Left hindlimb (tissue), 1 donor: ENCODE measurements around the gene ARHGAP15.

Experiments used
- DNase-seq: peaks from one replicate; pipeline ENCODE4 v3.0.0-alpha.2; 2018

ARHGAP15 gene

DNA sequence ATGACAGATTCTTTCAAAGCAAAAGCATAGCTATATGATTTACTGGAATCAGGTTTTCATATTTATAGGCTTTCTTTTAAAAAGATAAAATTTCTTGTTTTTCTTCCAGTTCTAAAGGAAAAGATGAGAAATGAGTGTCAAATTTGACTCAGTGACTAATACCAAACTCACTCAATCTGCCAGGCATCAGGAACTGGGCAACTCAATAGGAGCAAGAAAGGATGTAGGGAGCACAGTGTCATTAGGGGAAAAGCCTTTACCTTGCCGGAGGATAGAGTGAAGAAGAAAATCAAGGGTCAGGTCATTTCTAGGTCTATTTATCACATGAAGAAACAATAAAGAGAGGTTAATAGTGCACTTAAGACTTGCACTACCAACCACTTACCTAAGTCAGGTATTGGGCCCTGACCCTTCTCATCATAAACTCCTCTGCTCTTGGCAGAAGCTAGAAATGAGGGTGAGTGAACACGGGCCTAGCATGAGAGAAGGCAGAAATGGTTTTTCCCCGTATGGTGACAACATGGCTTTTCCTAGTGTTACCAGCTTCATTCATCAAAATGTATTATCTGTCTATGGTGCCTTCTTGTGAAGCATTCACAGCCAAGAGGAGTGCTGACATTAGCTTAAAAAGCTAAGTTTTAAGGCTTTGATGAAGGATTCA, 151.0 kb downstream of the ARHGAP15 start:
- DNase-seq, result no peak

DNA sequence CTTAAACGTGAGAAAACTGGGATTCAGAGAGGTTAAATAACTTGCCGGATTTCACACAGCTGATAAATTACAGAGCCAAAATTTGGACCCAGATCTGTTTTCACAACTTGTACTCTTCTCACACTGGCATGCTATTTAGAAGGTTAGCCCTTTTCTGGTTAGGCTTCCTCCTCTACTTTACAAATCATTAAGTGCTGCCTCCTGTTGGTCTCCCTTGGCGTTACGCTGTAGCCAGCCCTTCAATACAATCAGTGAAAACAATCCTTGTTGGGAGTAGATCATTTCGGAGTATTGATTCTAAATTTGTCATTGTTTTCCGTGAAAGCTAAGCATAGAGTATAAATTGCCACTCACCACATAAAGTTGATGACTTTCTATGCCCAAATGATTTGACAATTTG, 153.5 kb downstream of the ARHGAP15 start:
- DNase-seq, result no peak

DNA sequence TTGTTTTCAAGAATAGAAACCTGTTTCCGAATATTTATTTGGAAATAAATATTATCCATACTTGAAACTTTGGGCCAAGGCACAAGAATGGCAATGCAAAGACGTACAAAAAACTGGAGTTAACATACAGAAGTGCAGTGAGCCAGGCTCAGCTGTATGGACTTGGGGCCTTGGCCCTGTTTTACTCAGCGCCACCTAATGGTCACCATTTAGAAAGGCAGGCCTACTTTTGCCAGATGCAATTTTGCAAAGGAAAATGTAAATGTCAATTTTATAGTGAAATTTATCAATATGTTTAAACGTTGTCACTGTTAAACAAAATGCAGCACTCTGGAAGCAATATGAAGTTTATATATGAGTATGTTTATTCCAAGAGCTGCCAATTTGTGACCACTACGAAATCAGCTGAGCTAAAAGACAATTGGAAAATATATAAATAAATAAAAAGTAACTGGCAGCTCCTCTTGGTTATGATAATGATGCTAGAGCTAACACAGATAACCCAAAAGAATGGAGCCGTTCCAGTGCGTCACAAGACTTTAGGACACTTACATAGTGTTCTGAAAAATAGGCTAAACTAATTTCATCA, 155.0 kb downstream of the ARHGAP15 start:
- DNase-seq, result no peak

DNA sequence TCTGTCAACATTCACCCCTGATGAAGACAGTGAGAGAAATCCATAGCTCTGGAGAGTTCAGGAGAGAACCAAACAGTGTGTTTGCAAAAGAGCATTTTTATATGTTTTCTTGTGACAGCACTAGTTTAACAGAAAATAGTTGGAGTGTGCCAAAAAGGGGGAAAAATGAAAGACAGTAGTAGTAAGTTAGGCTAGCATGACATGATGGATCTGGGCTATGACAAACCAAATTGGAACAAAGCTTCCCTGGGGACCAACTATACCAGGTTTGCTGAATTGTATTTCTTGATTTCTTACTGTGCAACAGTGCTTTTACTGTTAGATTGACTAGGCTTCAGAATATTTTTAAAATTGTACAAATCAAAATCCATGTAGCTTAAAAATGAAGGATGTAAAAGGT, 159.8 kb downstream of the ARHGAP15 start:
- DNase-seq, result no peak

DNA sequence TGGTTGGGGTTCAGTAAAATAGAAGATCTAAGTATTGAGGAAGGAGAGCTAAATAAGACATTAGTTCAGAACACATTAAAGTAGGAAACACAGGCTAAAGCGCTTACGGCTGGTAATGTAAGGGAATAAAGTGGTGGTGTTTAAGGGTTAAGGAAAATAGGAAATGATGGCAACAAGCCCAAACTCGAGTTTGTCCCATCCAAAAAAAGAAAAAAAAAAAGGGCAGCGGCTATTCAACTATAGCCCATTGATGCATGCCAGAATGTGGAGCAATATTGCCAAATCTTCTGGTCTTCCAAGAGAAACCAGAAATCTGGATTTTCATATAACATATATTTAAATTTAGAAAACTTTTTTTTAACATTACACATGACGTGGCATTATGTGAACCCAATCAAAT, 161.0 kb downstream of the ARHGAP15 start:
- DNase-seq, result no peak

DNA sequence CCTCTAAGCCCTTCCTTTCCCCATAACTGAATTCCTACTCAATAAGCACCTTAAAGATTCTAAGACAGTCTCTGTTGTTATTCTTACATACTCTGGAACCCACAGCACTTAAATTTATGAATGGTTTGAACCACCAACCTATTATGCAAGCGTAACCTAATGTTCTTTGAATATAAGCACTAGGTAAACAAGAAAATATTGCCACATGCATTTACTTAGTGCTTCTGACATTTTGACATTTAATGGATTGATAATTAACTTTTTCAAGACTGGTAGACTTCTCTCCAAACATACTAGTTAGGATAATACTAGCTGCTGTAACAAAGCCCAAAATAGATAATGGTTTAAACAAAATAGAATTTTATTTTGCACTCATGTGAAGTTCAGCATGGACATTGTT, 164.8 kb downstream of the ARHGAP15 start:
- DNase-seq, result no peak

DNA sequence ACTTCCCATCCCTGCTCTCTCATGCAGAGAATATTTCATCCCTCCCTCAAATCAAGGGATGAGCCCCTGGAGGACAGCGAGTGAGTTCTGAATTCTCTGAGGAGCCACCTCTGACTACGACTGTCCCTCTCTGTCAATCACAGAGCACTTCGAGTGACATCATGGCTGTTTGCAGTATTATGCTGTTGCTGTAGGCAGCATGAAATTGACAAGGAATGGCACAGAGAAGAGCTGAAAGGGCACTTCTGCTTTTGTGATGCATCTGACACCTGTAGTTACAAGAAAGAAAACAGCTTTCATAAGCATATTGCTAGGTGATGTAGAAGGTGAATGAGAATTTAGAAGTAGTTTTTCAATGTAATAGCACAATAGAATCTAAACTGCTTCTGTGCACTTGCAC, 166.9 kb downstream of the ARHGAP15 start:
- no peak for DNase-seq

DNA sequence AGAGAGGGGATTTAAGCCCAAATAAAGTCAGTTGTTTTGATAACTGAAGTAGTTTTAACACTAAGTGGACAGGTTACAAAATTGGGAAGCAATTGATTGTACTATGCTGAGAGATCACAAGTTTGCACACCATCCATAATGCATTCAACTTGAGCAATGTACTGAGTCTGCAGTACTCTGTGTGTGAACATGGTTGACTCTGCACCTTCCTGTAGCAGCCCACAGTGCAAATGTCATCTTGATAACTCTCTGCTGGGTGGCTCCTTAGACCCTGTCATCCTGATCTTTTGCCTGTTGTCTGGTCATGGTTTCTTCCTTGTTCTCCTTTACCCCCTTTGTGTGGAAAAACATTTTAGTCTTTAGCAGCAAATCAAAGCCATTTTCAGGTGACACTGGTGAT, 168.0 kb downstream of the ARHGAP15 start:
- no peak for DNase-seq

DNA sequence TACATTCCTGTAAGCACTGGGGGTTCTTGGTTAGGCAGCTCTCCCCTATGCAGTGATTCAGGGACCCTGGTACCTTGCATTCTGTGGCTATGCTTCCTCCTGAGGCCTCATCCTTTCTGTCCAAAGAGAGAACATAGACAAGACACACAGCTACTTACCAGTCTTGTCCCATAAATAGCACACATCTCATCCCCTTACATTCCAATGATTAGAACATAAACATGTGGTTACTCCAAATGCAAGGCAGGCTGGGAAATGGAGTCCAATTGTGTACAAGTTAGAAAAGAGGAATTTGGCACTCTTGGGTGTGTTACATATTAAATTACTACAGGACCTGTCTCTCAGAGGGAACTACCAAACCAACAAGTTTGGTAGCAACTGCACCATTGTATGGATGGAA, 171.3 kb downstream of the ARHGAP15 start:
- DNase-seq, result no peak

DNA sequence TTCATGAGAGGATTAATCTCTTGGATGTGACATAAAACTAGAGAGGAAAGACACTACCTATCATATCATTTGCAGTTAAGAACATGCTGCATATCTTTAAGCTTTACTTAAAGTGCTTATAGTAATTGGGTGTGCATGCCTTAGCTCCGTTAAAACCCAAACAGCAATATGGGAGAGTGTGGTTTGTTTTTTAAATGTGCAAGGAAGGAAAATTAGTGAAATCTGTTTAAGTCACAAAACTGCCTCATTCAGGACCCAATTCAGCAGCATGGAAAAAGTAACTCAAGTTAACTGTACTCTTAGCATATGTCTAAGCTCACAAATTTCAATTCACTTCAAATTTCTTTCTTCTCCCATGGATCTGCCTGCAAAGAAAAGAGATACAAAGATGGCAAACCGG, 182.2 kb downstream of the ARHGAP15 start:
- no peak for DNase-seq

DNA sequence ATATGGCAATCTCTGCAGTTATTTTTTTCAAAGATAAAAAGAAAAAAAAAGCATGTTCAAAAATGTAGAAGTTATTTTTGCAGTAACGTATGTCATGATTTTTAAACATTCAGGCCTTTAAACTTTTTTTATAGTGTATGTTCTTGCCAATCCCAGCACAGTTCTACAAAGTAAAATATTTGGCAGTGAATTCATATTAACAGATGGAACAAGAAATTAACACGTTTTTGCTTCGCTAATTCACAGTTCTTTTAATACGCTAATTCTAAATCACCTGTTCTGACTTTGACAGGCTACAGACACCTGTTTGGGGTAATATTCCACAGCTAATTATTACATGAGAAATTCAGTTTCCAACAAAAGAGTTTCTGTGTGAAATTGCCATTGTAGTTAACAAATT, 183.2 kb downstream of the ARHGAP15 start:
- no peak for DNase-seq

DNA sequence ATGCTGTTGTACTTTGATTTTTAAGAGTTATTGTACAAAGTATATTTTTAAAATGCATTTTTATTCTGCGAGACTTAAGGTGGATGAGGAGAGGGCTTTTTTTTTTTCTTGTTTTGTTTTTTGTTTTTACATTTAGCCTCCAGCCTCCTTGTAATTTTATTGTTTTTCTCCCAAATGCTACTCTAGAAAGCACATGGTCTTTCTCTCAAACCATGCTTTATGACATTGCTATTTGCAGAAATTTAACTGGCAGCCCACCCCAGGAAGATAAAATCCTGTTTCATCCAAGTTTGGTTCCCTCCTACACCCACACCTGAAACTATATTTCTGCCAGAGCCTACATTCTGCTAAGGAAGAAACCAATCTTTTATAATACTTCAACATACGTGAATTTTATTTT, 184.6 kb downstream of the ARHGAP15 start:
- no peak for DNase-seq

DNA sequence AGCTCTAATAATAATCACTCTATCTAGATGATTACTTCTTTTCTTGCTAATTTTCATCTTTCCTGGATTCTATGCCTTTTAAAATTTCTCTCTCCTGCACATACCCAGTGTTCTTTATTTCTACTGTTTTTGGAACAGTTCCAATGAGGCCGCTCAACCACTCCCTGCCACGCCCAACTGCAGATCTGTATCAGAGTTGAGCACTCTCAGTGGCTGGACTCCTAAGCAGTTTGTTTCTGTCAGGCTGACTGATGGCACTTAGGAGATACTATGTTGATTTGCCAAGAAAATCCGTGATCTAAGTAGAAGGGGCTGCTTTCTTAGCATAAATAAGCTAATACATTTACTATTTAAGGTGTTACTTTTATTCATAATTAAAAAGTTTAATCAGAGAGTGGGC, 192.8 kb downstream of the ARHGAP15 start:
- DNase-seq, result no peak

DNA sequence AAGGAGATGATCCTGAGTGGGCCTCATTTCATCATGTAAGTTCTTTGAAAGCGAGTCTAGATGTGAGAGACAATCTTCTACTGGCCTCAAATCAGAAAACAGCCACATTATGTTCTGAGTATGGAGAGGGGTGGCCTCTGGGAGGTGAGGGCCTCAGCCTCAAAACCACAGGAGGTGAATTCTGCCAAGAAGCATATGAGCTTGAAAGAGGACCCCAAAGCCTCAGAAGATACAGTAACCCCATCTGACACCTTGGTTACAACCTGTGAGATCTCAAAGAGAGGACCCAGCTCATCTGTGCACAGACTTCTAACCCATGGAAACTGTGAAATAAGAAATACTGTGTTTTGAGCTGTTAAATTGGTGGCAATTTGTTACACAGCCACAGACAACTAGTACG, 200.1 kb downstream of the ARHGAP15 start:
- DNase-seq, result no peak

DNA sequence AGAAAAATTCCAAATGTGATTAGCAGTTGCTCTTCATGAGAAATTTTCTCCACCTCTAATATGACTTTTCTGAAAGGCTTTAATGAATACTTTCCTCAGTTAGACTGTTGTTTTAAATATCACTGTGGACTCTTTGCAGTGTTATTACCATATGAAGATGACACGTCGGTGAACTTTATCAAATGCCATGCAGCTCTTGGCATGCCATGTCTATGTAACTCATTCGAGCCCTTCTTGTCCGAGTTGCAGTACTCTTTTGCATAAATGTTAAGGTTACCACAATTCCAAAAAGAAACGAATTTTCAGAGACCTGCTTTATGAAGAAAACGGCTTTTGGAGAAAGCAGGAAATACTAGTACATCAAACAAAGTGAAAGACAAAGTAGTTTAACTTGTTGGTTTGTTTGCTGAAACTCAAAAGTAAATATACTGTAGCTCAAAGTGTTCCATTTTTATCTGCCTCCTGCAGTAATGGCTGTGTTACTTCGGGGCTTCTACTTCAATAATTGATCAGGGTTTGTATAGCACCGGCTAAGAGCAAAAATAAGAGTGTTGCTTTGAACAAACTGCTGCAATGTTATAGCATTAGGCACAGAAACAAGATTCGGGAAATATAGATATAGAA, 204.1 kb downstream of the ARHGAP15 start:
- no peak for DNase-seq

DNA sequence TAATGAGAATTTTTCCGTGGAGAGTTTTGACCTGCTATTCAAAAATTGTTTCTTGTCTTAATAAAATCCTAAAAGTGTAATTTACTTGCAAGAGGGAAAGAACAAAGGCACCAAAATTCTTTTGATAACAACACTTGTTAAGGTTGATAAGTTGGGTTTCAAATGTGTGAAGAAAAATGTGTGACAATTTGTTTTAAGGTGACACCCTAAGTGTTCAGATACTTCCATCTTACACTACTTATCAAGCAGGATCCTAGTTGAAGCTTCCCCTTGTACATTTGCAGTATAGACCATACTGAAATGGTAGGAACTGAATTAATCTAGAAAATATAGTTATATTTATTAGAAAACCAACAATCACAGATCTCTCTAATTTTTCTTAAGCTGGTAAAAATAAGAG, 204.6 kb downstream of the ARHGAP15 start:
- no peak for DNase-seq

DNA sequence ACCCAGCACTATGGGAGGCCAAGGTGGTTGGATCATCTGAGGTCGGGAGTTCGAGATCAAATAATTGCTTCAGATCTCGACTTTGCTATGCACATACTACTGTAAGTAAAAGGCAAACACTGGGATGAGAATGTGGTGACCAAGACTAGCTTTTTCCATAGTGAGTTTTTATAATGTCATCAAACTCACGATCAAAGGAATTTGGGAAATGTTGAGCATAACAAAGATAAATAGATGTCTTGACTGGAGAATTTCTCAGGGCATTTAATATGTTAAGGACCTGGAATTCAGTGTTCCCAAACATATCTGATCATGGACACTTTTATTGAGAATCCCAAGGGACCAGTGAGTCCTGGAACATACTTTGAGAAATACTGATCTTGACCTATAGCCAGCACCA, 205.6 kb downstream of the ARHGAP15 start:
- DNase-seq, result no peak

DNA sequence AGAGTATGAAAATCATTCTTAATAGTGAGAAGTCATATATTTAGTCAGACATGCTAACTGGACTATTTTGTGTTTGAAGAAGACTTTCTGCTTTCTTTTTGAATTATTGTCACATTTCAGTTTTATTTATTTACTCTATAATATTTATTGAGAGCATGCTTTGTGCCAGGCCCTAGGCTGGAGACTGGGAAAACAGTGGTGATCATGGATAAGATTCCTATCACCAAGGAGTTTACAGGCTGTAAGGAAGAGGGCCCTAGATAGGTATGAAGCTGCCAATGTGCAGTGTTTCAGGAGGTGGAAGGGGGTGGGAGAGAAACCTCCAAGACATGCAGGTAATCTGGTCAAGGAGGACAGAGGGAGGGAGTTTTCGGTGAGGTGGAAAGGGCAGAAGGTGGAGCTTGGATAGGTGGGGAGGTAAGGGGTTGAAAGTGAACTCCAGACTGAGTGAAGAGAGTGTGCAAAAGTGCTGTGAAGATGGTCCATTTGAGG, 207.5 kb downstream of the ARHGAP15 start:
- no peak for DNase-seq

DNA sequence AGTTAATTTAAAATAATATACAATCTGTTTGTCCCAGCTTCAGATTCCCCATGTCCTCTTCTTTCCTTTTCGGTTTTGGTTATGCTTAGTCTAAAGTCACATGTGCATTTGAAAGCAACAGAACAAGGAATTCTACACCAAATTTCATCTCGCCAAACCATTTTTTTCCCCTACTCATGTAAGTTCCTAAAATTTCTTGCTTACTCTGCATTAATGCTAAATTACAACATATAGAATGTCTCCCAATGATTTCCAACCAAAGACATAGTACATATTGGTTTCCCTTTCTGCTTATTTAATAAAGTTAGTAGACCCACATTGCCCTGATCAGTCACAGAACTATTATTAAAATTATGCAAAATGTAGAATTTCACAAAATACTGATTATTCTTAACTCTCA, 212.3 kb downstream of the ARHGAP15 start:
- no peak for DNase-seq

DNA sequence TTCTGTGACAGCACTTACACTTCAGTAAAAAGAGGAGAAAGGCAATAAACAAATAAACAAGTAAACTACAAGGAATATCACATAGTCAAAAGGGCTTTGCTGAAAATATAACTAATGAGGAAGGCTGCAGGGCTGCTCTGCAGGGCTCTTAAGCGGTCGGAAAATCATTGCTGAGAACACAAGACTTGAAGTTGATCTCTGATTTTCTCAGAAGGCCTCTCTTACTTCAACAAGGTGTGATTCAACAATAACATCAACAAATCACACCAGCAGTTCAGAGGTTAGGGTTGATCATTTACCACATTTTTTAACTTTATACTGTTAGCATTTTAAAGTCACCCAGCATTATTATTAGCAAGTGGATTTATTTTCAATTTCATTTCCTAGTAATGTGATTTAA, 215.6 kb downstream of the ARHGAP15 start:
- DNase-seq, result no peak

DNA sequence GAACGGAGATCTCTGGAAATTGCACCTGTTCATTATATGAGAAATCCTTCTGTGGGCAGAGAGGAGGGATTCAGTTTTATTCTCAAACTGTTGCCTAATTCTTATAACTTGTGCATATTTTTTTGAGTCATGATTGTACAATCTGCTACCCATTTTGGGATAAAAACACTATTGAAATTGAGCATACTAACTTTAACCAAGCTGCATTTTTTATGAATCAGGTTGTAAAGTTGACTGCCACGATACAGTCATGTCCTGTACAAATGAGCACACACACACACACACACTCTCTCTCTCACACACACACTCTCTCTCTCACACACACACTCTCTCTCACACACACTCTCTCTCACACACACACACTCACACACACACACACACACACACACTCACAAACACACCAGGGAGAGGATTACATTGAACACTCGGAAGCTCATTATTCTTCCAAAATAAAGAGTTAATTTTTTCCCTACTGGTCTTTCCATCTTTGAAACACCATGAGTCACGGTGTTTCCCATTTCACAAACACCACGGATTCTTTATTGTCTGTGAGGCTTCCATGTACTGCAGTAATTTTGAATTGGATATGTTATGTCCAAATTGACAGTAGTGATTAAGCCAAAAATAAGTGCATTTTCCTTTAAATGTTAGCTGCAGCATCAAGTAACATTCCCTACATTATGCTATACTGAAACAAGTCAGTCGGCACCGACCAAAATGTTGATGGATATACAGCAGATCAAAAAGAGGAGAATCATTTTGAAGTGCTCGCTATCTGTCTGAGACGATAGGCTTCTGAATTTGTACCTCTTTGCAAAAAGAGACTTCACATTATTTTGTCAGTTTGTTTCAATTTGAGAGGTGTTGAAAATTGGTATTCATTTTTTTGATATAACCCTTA, 216.9 kb downstream of the ARHGAP15 start:
- DNase-seq, result no peak

DNA sequence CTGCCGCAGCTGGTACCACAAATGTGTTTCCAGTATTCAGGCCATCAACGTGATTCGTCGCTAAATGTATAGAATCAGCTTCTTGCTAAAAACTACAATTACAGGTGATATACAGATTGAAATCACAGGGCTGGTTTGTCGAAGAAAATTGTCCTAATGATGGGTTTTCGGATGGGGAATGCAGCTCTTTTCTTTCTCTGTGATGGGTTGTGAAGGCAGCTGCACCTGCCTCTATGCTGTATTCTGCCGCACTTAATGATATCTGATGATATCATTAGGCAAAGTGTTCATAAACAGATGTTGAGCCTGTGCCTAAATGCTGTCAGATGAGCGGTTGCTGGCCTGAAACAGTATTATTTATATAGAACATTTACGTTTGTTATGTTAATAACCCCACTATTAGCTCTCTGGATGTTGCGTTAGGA, 218.1 kb downstream of the ARHGAP15 start:
- DNase-seq, result no peak

DNA sequence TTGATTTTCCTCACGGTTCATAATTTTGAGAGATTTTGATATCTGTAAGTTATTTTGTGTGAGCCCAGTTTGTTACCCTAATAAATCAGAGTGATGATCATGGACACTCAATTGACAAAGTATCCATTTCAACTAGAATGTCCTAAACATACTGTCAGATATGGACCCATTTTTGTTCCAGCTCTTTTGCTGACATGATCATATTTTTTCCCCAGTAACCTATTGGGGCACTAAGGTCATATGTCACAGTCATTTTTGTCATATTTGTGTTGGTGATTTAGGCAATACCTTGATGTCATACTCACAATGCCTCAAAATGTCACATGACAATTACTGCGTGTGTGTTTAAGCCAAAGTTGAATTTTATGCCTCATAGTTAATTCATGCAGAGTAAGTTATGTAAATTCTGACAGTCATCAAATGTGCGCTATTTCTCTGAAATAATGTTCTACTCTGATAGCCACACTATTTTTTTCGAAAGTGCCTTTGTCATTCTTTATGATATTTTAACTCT, 218.7 kb downstream of the ARHGAP15 start:
- no peak for DNase-seq
